ENCODE measurements around the gene FDX1.
"Not testable (repeated sequence)": the region's sequence is repeated elsewhere in the genome, so short reads cannot be mapped to it uniquely, and the experiment has no call there.

FDX1 gene

DNA sequence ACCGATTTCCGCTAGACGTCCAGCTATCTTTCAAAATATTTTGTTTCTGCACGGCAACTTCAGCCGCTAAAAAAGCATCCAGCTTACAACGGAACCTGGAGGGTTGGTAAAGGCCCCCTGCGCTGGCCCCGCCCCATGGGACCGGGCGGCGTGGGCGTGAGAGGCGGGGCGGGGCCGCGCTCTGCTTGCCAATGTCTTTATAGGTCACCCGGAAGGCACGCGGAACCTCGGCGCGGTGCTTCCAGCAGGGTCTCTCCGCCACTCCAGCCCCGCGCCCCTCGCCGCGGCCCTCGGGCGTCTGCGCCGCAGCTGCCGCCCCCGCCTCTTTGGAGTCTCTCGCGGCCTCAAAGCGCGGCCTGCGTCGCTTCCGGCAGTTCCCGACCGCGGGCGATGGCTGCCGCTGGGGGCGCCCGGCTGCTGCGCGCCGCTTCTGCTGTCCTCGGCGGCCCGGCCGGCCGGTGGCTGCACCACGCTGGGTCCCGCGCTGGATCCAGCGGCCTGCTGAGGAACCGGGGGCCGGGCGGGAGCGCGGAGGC, at the start of gene FDX1:
Gene FDX1, plus strand, starts transcription at position 218 of the 536 bp plus-strand sequence. Its CDS starts 173 bp downstream, at position 391.
- DNase-seq (ENCODE audit: extremely low read depth in 1 of 2, low read depth in 1 of 2), result peak; percentile 82

- DNase-seq (ENCODE audit: extremely low read depth in 1 of 2, low read depth in 1 of 2), result no peak
Measured at GRCh38 chr11:110380836-110381622, 48.7 kb upstream of the FDX1 start.

DNA sequence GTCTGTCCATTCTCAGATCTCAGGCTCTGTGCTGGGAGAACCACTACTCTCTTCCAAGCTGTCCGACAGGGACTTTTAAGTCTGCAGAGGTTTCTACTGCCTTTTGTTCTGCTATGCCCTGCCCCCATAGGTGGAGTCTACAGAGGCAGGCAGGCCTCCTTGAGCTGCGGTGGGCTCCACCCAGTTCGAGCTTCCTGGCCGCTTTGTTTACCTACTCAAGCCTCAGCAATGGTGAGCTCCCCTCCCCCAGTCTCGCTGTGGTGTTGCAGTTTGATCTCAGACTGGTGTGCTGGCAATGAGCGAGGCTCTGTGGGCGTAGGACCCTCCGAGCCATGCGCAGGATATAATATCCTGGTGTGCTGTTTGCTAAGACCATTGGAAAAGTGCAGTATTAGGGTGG, 41.5 kb upstream of the FDX1 start:
- DNase-seq (ENCODE audit: extremely low read depth in 1 of 2, low read depth in 1 of 2), result not testable (repeated sequence)

- DNase-seq (ENCODE audit: extremely low read depth in 1 of 2, low read depth in 1 of 2), result no peak
Measured at GRCh38 chr11:110389965-110390364, 39.8 kb upstream of the FDX1 start.

GRCh38 chr11:110392056-110392455, 37.7 kb upstream of the FDX1 start:
- DNase-seq (ENCODE audit: extremely low read depth in 1 of 2, low read depth in 1 of 2), result no peak

DNA sequence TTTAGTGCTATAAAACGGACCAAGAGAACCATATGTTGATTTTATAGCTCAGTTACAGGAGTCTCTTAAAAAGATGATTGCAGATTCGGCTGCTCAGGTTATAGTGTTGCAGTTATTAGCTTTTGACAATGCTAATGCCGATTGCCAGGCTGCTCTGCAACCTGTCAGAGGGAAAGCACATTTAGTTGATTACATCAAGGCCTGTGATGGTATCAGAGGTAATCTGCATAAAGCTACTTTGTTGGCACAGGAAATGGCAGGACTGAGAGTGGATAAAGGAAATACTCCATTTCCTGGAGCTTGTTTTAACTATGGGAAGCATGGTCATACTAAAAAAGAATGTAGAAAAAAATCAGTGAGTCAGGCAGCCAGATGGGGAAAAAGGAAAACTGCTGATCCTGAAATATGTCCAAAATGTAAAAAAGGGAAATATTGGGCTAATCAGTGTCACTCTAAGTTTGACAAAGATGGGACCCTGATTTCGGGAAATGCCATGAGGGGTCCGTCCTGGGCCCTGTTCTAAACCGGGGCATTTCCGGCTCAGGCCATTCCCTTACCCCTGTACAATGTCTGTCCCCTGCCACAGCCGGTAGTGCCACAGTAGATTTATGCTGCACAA, 32.0 kb upstream of the FDX1 start:
- DNase-seq (ENCODE audit: extremely low read depth in 1 of 2, low read depth in 1 of 2), result not testable (repeated sequence)

GRCh38 chr11:110403585-110403984, 26.2 kb upstream of the FDX1 start:
- DNase-seq (ENCODE audit: extremely low read depth in 1 of 2, low read depth in 1 of 2), result not testable (repeated sequence)

DNA sequence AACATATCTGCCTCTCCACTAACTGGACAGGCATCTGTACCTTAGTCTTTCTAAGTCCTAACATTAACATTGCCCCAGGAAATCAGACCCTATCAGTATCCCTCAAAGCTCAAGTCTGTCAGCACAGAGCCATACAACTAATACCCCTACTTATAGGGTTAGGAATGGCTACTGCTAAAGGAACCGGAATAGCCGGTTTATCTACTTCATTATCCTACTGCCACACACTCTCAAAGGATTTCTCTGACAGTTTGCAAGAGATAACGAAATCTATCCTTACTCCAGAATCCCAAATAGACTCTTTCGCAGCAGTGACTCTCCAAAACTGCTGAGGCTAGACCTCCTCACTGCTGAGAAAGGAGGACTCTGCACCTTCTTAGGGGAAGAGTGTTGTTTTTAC, 24.1 kb upstream of the FDX1 start:
- not testable (repeated sequence) for DNase-seq (ENCODE audit: extremely low read depth in 1 of 2, low read depth in 1 of 2)

DNA sequence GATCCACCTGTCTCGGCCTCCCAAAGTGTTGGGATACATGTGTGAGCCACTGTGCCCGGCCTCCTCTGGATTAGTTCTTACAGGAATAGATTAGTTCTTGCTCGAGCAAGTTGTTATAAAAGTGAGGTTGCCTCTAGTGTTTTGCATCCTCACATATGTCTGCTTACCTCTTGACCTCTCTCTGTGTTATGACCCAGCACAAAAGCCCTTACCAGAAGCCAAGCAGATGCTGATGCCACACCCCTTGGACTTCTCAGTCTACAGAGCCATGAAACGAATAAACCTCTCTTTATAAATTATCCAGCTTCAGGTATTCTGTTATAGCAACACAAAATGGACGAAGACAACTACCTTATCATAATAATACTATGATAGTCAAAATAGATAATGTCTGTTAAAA, 22.4 kb upstream of the FDX1 start:
- DNase-seq (ENCODE audit: extremely low read depth in 1 of 2, low read depth in 1 of 2), result no peak

- no peak for DNase-seq (ENCODE audit: extremely low read depth in 1 of 2, low read depth in 1 of 2)
Measured at GRCh38 chr11:110409174-110409573, 20.6 kb upstream of the FDX1 start.

DNA sequence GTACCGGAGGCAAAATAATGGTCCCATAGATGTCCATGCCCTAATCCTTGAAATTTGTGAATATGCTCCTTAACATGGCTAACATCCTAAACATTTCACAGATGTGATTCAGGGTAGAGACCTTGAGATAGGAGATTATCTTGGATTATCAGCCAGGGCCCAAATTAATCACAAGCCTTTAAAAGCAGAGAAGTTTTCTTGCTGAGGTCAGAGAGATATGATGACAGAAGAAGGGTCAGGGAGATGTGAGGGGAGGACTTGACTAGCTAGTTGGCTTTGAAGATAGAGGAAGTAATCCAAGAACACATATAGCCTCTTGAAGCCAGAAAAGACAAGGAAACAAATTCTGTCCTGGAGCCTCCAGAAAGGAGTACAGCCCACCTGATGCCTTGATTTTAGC, 19.1 kb upstream of the FDX1 start:
- DNase-seq (ENCODE audit: extremely low read depth in 1 of 2, low read depth in 1 of 2), result no peak

DNA sequence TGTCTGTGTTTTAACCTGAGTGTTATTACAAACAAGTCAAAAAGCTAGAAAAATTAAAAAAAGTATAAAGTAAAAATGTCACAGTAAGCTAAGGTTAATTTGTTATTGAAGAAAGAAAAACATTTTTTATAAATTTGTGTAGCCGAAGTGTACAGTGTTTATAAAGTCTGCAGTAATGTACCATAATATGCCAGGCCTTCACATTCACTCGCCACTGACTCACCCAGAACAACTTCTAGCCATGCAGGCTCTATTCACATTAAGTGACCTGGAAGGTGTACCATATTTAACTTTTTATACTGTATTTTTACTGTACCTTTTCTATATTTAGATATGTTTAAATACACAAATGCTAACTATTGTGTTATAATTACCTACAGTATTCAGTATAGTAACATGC, 14.7 kb upstream of the FDX1 start:
- DNase-seq (ENCODE audit: extremely low read depth in 1 of 2, low read depth in 1 of 2), result no peak

GRCh38 chr11:110421658-110422057, 8.1 kb upstream of the FDX1 start:
- not testable (repeated sequence) for DNase-seq (ENCODE audit: extremely low read depth in 1 of 2, low read depth in 1 of 2)

- no peak for DNase-seq (ENCODE audit: extremely low read depth in 1 of 2, low read depth in 1 of 2)
Measured at GRCh38 chr11:110422306-110422905, 7.3 kb upstream of the FDX1 start.

GRCh38 chr11:110424775-110425444, 4.8 kb upstream of the FDX1 start:
- DNase-seq (ENCODE audit: extremely low read depth in 1 of 2, low read depth in 1 of 2), result no peak

- no peak for DNase-seq (ENCODE audit: extremely low read depth in 1 of 2, low read depth in 1 of 2)
Measured at GRCh38 chr11:110425751-110426545, 3.8 kb upstream of the FDX1 start.

- no peak for DNase-seq (ENCODE audit: extremely low read depth in 1 of 2, low read depth in 1 of 2)
Measured at GRCh38 chr11:110428040-110428439, 1.7 kb upstream of the FDX1 start.

DNA sequence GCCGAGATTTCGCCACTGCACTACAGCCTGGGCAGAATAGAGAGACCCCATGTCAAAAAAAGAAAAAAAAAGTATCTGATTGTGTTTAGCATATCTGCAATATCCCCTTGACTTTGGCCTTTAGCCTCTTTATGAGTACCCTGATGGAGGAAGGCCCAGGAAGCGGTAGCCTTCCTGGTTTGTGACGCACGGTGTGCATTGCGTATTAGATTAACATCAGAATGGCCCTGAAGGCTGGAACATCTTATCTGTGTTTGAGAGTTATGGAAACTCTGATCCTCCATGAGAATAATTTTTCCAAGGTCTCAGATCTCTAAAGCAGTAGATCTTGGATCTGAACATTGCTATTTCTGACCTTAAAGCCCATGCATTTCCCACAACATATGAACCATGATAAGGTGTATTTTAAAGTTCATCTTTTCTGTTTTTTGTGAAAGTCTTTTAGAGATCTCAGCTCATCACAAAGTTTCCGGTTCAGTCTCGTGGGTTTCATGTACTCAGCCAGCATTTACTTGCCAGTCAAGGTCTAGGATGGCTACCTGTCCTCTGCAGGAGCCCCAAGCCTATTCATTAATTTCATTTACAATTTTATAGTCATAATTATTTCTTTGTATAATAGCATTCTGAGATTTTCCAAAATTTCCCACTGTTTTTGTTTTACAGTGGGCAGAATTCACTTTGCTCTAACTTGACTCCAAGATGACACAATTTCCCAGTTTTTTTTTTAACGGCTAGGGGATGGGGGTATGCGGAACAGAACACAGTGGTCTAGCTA, 605 bp upstream of the FDX1 start:
- DNase-seq (ENCODE audit: extremely low read depth in 1 of 2, low read depth in 1 of 2), result no peak

- DNase-seq (ENCODE audit: extremely low read depth in 1 of 2, low read depth in 1 of 2), result no peak
Measured at GRCh38 chr11:110430267-110431050, 711 bp downstream of the FDX1 start.

Measured in stimulated activated CD8-positive, alpha-beta memory T cell treated with anti-CD3 and anti-CD28 coated beads, Interleukin-7, amount 100 ng/mL, for 48 hours (primary cell).